ENCODE results near the gene KCNQ2.

DNA sequence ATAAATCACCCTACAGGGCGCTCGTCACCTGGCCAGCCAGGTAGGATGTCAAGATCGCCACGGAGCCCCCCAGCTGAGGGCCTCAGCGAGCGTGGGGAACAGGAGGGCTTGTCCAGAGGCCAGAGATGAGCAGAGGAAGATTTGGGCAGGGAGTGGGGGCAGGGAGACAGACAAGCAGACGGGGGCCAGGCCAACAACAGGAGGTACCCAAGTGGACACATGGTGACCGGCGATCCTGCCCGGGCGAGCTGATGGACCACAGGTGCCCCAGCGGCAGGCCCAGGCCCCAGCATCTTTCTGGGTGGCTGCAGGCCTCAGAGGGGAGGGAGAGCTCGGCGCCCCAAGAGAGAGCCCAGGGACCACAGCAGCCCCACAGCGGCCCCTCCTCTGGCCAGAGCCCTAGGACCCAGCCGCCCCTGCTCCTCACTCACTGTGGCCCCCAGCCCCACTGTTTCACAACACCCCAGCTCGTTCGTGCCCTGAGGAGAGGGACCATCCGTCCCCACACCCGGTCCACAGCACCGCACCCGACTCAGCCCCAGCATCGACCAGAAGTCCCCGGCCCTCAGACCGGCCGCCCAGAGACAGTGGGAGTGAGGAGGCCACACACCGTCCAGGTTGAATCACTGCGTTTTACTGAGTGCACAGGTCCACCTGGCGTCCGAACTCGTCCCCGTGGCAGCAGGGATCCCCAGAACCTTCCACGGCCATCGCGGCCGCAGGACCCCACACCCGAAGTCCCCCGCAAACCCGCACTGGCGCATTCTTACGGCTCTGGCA is 72.7 kb downstream of the KCNQ2 start:
- TF ChIP-seq CTCF (IDR thresholded peaks at IDR 0.05; ENCODE audit: low read length) (no peak), EZH2 (IDR thresholded peaks at IDR 0.05; ENCODE audit: borderline replicate concordance, low read length) (no peak)
